Stimulated activated naive CD8-positive, alpha-beta T cell treated with anti-CD3 and anti-CD28 coated beads, Interleukin-15, amount 100 ng/mL, for 72 hours (primary cell): Measurements from ENCODE around the gene COBL.
A peak's percentile ranks its signal among the peaks of the same experiment; 100 is the strongest.

Source experiments
- ATAC-seq: fragments of 150-1000 bp; cut with Tn5 transposase; 2 replicates; pipeline ENCODE4 v1.10.0; 2021; ENCODE audit warnings: mild to moderate bottlenecking, moderate library complexity
- DNase-seq, 2 donors: peaks; one replicate each; pipeline ENCODE4 v3.0.0; 2021 to 2022
- H3K27ac Mint-ChIP-seq, 2 donors: one replicate each; pipeline ENCODE4 v1.8.0; 2022; ENCODE audit warnings: mild to moderate bottlenecking in 2 of 2, mixed read lengths in 2 of 2, moderate library complexity in 2 of 2
- H3K27me3 Mint-ChIP-seq: one replicate; pipeline ENCODE4 v1.8.0; 2022; ENCODE audit warnings: mixed read lengths
- H3K4me1 Mint-ChIP-seq: one replicate; pipeline ENCODE4 v1.8.0; 2022; ENCODE audit warnings: mild to moderate bottlenecking, mixed read lengths
- H3K4me3 Mint-ChIP-seq, 2 donors: one replicate each; pipeline ENCODE4 v1.8.0; 2022; ENCODE audit warnings: mild to moderate bottlenecking in 2 of 2, mixed read lengths in 2 of 2, moderate library complexity in 1 of 2
- H3K9me3 Mint-ChIP-seq, 2 donors: one replicate each; pipeline ENCODE4 v1.8.0; 2022; ENCODE audit warnings: mixed read lengths in 2 of 2

COBL gene

DNA sequence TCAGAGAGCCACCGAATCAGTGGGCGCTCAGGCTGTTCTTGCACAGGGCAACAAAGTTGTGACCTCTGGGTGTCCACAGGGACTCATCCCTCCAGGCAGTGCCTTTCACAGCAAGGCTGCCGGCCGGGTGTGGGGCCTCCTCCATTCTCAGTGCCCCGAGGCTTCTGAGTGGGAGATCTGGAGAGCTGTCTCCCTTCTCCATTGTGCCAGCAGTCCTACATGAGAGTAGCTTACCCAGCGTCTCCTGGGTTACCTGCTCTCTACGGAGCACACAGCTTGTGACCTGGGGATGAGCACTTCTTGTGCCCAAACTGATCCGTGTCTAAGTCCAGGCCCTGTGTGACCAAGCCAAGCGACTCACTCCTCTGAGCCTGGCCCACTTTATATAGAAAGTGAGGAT, 293.1 kb downstream of the COBL start:
- ATAC-seq (no peak), DNase-seq (no peak)
- Mint-ChIP-seq H3K4me3 (no peak overlapping the region), H3K4me1 (no peaks in the 10 kb centered on the region), H3K27ac (no peak overlapping the region), H3K27me3 (no peaks in the 10 kb centered on the region), H3K9me3 (peaks cover 0 to under 1% of the 10 kb centered on the region in 2 donors)

DNA sequence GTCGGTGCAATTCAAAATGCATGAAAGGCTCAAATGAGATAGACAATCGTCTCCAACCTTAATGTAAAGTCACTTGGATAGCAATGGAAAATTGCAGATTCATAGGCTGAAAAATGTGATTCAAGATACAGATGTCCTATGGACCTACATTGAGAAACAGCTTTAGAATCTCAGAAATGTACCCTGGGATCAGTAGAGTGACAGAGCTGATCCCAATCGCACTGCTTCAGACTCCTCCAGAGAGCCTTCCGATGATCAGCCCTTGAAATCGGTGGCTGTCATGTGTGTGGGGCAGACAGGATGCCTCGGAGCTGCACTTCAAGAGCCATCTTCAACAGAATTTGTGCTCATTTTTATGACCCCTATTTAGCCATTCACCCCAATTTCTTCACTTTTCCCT, 293.8 kb downstream of the COBL start:
- ATAC-seq (no peak), DNase-seq (no peak)
- Mint-ChIP-seq H3K4me1 (peaks cover 5% of the 10 kb centered on the region), H3K27ac (no peak overlapping the region), H3K4me3 (no peak overlapping the region), H3K9me3 (peaks cover 0 to 8% of the 10 kb centered on the region in 2 donors), H3K27me3 (no peaks in the 10 kb centered on the region)

DNA sequence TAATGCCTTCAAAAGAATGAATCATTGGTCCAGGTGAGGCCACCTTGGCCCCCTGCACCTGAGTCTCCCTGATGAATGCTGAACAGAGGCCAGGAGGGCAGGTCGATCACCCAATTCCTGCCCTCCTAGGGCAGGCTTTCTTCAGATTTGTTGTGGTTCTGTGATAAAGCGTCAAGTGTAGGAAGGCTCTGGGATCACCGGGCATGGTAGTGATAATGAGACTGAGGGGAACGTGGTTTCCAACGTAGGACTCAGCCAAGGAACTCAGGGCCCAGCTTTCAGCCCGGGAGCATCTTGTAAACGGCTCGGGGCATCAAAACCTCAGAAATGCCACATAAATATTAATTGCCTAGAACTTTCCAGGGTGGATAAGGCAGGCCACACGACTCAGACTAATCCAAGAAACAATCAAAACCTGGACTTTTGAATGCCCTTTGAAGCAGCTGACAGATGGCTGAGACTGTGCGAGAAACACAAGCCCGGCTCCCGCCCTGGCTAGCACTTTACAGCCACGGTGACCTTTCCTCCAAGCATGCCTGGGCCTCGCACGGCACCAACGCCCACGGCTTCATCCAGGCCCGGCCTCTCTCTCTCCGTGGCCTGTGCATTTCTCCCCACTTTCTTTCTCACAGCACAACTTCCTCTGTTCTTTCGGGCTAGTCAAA, 294.6 kb downstream of the COBL start:
- DNase-seq (no peak), ATAC-seq (no peak)
- Mint-ChIP-seq H3K9me3 (peaks cover 0 to 10% of the 10 kb centered on the region in 2 donors), H3K4me3 (no peak overlapping the region), H3K4me1 (peaks cover 8% of the 10 kb centered on the region), H3K27ac (no peak overlapping the region), H3K27me3 (no peaks in the 10 kb centered on the region)

DNA sequence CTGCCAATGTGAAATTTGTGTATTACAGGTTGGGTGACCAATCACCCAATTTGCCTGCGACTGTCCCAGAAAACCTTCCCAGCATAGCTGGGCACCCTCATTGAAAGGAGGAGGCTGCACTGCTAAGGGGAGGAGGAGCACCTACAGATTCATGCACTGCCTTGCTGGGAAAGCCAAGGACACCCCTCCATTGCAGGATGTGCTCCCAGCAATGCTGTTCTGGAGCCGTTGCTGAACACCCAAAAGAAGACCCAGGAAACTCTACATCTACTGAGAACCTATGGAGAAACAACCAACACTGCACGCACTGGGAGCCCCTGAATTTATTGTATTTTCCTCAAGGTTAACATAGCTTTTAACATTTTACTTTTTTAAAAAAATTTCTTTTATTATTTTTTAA, 295.7 kb downstream of the COBL start:
- Mint-ChIP-seq H3K9me3 (peaks cover 0 to 10% of the 10 kb centered on the region in 2 donors), H3K4me1 (peaks cover 8% of the 10 kb centered on the region), H3K4me3 (no peak overlapping the region), H3K27ac (peak overlapping the region in 1 of 2 donors; percentile 7), H3K27me3 (no peaks in the 10 kb centered on the region)
- ATAC-seq (no peak), DNase-seq (no peak)

DNA sequence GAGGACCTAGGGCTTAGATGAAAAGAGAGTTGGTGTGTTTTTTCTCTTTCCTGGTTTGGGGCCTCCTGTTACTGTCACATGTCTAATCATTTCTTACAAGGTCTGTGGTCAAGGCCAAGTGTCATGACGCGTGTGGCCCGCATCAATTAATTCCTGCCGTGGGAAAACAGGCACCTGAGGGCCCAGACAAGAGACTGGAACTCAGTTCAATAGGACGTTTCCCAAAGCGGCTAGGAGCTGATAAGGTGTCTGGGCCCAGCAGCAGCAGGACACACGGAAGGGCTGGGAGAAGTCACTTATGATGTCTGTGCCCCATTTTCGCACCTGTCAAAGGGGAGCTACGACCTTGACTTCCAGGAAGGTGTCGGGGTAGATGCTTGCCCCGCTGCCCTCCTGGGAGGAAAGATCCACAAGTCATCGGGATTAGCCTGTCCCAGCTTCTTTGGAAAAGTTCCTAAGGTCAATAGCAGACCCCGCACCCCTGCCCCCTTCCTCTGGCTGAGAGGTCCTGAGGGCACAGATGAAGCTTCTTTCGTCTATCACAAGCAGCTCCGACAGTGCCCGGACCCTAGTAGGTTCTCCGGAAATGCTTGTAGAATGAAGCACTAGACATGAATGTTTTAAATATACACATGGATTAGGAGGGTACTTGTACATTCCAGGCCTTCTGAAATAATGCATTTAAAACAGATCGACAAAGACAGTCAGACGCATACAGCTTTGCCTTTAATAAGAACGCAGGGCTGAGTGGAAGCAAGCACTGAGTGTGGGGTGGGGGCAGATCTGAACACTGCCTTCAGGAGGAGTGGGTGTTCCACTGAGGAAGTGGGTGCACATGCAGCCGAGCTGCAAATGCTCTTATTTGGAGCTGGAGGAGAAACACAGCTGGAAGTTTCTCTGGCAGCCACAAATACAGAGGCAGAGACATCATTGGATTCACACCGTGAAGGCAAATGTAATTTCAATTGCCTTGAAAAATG, 296.4 kb downstream of the COBL start:
- Mint-ChIP-seq H3K27me3 (no peaks in the 10 kb centered on the region), H3K9me3 (peaks cover 0 to 10% of the 10 kb centered on the region in 2 donors), H3K4me3 (no peak overlapping the region), H3K4me1 (peaks cover 8% of the 10 kb centered on the region), H3K27ac (no peak overlapping the region)
- no peak for DNase-seq
- ATAC-seq: no peak

DNA sequence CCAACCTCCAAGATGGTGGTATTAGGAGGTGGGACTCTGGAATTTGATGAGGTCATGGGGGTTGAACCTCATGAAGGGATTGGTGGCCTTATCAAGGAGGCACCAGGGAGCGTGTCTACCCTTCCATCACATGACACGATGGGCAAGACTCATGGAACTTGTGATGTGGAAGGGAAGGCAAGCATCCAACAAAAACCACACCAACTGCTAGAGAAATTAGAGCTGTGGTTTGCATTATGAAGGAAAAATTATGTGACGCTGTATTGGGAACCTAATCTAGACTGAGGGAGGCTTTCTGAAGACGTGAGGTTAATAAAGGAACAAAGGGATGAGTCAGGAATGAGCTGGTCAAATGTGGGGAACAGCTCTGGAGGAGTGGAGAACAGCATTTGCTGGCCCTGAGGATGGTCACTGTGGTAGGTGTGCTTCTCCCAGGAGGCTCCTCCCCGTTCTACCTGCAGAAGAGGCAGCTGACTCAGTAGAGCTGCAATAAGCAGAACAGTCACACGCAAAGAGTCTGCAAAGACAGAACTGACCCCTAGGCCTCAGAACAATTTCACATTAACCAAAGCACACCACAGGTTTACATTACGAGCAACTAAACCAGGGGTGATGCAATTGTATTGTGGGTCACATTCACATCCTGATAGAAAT, 297.3 kb downstream of the COBL start:
- Mint-ChIP-seq H3K9me3 (peaks cover 0 to 10% of the 10 kb centered on the region in 2 donors), H3K27ac (no peak overlapping the region), H3K4me1 (peaks cover 8% of the 10 kb centered on the region), H3K4me3 (no peak overlapping the region), H3K27me3 (no peaks in the 10 kb centered on the region)
- ATAC-seq (no peak), DNase-seq (no peak)

DNA sequence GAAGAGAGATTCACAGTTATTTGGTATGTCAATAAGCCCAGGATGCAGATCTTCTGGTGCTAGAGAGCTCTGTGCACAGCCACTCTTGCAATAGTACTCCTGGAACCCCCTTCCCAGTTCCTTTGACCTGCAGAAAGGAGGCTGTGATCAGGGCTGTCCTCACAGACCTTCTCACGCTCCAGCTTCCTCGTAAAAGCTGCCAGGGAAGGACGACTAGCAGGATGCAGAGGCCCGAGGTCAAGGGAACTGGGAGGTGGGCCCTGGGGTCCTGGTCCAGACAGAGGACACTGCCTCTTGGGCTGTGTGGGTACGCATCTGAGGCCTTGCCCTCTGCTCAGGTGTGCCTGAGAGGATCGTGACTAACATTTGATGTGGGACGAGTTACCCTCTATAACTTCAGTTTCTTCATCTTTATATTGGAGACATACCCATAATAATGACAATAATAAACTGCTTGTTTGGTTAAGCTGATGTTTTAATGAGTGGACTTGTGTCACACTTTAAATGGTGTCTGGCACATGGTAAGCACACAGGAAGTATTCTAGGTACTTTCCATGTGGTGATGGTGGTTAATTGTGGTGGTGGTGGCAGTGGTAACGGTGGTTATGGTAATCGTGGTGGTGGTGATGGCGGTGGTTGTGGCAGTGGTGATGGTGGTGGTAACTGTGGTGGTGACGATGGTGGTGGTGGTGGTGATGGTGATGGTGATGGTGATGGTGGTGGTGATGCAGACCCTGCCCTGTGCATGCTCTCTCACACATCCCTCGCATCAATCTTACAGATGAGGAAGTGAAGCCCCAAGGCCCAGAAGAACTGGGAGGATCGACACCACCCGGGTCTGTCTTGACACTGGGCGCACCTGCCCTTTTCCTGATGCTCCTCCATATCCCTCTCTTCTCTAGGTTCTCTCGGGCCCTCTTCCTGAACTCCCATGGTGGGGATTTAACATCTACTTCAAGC, 298.8 kb downstream of the COBL start:
- Mint-ChIP-seq H3K4me3 (peak overlapping the region in 1 of 2 donors; percentile 1), H3K27me3 (no peaks in the 10 kb centered on the region), H3K27ac (peak overlapping the region; percentile 15 to 66), H3K4me1 (peaks cover 8% of the 10 kb centered on the region), H3K9me3 (peaks cover 0 to 10% of the 10 kb centered on the region in 2 donors)
- peak in 1 of 2 donors; percentile 28 for DNase-seq
- peak; percentile 53 for ATAC-seq

DNA sequence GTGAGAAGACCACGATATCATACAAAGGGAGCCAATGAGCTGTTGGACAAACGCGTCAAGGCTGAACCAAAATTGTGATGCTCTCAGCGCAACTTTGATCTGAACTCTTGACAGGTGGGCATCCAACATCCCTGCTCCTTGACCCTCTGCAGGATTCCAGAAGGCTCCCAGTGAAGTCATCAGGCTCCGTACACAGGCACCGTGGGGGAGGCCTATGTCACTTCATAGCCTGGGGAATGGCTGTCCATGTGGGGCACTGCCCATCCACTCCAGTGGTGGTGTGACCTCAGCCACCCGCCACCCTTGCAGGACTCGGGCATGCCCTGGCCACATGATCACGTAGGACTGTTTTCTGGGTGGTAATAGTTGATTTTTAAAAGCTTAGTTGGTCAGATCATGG, 300.1 kb downstream of the COBL start:
- DNase-seq (no peak), ATAC-seq (no peak)
- Mint-ChIP-seq H3K4me3 (no peak overlapping the region), H3K27ac (no peak overlapping the region), H3K27me3 (no peaks in the 10 kb centered on the region), H3K4me1 (peaks cover 8% of the 10 kb centered on the region), H3K9me3 (peaks cover 0 to 10% of the 10 kb centered on the region in 2 donors)

DNA sequence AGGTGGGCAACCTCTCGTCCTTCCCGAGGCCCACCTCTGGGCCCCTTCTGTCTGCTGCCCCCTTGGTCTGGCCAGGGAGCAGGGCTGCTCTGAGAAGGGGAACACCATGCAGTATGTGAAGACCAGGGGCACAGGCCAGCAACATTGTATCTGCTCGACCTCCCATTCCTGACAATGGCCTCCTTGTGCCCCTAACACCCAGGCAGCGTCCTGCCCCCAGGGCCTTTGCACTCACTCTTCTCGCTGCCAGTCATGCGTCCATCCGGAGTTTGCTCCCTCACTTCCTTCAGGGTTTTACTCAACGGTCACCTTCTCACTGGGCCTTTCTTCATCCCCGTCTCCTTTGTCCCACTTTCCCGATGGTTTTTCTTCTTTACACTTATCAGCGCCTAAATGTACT, 301.0 kb downstream of the COBL start:
- no peak for ATAC-seq
- Mint-ChIP-seq H3K27ac (no peak overlapping the region), H3K4me1 (peaks cover 8% of the 10 kb centered on the region), H3K4me3 (no peak overlapping the region), H3K27me3 (no peaks in the 10 kb centered on the region), H3K9me3 (peaks cover 0 to 10% of the 10 kb centered on the region in 2 donors)
- DNase-seq: no peak

DNA sequence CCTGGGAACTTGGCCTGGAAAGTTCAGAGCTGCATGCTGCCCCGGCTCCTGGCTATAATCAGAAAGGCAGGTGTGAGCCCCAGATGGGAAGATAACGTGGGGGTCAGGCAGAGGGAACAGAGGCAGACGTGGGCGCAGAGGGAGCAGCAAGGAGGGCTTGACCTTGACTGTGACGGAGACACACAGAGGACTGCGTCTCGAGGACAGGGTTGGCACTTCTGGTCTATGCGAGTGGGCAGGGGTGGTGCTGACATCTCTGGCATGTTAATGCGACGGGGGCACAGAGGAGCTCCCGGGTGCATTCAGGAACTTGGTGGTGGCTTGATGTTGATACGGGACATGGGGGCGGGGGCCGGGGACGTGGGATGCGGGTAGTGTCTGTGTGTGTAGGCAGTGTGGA, 301.8 kb downstream of the COBL start:
- Mint-ChIP-seq H3K27ac (peak overlapping the region in 1 of 2 donors; percentile 4), H3K27me3 (no peaks in the 10 kb centered on the region), H3K9me3 (peaks cover 0 to 10% of the 10 kb centered on the region in 2 donors), H3K4me1 (peaks cover 8% of the 10 kb centered on the region), H3K4me3 (no peak overlapping the region)
- DNase-seq (no peak), ATAC-seq (no peak)

DNA sequence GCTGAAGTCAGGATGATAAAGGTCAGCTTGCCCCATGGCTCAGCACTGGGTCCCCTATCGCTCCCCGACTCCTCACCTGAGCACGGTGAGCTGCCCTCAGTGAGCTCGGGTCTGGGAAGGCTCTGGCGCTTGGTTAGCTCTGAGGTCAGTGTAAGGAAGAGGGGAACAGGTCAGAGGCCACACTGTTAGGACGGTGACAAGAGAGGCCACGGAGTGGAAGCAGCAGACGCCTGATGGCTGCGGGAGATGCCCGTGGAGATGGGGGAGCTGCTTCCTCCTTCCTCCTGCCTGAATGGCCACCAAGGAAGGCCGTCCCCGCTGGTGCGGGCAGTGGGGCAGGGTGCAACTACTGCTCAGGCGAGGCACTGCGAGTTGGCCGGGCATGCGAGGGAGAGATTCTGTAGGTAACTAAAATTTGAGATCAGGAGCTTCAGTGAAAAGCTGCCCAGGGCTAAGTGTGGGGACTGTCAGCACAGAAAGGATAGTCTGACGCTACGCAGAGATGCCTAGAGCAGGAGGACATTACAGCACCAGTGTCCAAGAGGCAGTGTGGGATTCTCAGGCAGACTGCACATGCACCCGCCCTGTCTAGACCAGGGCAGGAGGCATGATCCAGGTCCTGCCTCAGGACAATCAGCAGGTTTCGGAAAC, 302.6 kb downstream of the COBL start:
- DNase-seq (no peak), ATAC-seq (no peak)
- Mint-ChIP-seq H3K9me3 (peaks cover 0 to 10% of the 10 kb centered on the region in 2 donors), H3K4me3 (no peak overlapping the region), H3K27ac (no peak overlapping the region), H3K27me3 (no peaks in the 10 kb centered on the region), H3K4me1 (peaks cover 8% of the 10 kb centered on the region)

DNA sequence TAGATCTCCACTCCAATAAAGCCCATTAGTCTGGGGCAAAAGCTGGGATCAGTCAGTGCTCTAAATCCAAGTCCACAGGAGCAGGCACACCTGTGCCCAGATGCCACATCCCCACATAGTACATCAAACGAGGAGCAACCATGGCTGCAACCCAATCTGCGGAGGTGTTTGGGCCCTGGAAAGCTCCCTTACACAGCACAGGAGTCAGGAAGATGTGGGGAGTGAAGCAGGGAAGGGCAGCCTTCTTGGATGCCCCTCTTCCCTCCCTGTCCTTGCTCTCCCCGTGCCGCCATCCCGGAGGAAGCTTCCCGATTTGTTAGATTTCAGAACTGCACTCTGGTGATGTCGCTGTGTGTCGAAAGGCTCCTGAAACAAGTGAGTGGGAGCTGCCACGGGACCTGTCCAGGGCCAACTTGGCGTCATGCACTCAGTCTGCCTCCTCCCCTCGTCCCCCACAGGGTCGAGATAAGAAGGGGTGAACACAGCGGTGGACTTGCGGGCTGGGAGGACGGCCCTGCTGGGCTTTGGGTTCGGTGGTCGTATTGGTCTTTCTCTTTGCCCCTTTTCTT, 303.3 kb downstream of the COBL start:
- no peaks in the 10 kb centered on the region for H3K27me3 Mint-ChIP-seq
- ATAC-seq (no peak), DNase-seq (no peak)
- peaks cover 7% of the 10 kb centered on the region for H3K4me1 Mint-ChIP-seq
- H3K4me3 Mint-ChIP-seq: no peak overlapping the region
- H3K27ac Mint-ChIP-seq: peak overlapping the region in 1 of 2 donors; percentile 27
- H3K9me3 Mint-ChIP-seq: peaks cover 0 to 7% of the 10 kb centered on the region in 2 donors

DNA sequence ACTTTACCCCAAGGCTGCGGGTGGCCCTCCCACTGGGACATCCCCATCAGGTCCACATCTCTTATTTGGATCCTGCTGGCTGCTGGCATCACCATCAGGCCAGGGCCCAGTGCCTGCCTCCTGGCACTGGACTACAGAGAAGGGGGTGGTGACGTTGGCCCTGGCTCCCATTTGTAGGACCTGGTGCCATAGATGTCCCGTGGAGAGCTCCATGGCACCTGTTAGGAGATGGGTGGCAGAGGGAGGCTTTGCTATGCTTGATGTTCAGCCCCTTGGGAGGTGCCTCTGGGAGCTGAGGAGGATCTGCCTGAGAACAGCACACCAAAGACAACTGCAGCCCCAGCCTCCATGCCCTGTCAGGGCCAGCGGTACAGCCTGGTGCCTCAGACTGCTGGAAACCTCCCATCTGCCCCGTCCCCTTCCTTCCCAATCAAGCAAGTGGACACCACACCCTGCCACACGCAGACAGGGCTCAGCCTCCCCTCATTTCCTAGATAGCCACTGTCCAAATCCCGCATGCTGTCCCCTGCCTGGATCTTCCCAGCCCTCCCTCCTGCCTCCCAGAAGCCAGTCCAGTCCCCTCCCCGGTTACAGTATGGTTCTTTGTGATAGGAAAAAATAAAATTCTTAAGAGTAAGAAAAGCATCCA, 303.9 kb downstream of the COBL start:
- Mint-ChIP-seq H3K9me3 (peaks cover 0 to 1% of the 10 kb centered on the region in 2 donors), H3K4me3 (no peak overlapping the region), H3K27me3 (no peaks in the 10 kb centered on the region), H3K27ac (peak overlapping the region in 1 of 2 donors; percentile 27), H3K4me1 (peaks cover 1% of the 10 kb centered on the region)
- ATAC-seq: no peak
- no peak for DNase-seq
